ENCODE data around the gene NEUROD2. TPM values are rescaled to one million over a fixed set of nuclear protein-coding genes. Genes with fewer than 3 reads are reported as not detected.

The NEUROD2 gene
- total and polyA plus RNA-seq, 2 of the 8 experiments (the other 6 are each of a cell fraction or from before 2014, with no cell fraction given): not detected

DNA sequence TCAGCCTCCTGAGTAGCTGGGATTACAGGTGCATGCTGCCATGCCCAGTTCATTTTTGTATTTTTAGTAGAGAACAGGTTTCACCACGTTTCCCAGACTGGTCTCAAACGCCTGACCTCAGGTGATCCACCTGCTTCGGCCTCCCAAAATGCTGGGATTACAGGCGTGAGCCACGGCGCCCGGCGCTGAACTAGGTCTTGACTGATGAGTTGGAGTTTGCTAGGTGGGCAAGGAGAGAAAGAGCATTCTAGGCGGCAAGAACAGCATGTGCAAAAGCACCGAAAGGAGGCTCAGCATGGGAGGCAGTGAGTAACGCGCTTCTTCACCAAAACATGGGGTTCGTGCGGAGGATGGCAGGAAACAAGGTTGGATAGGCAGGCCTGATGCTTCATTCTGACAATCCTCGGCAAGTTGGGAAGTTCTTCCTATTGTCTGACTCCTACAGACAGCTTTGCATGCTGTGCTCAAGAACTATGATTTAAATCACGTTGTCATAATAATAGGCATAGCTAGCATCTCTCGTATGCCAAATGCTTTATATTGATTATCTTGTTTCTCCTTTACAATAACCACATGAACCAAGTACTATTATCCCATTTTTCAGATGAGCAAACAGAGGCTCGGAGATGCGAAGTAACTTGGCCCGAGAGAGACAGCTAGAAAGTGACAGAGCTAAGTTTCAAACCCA, 26.5 kb downstream of the NEUROD2 start (continued):
- TF ChIP-seq, protein P1, sequence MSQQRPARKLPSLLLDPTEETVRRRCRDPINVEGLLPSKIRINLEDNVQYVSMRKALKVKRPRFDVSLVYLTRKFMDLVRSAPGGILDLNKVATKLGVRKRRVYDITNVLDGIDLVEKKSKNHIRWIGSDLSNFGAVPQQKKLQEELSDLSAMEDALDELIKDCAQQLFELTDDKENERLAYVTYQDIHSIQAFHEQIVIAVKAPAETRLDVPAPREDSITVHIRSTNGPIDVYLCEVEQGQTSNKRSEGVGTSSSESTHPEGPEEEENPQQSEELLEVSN (IDR thresholded peaks at IDR 0.05): no peak
- TF ChIP-seq BCL11A (IDR thresholded peaks at IDR 0.05; ENCODE audit: low read depth in 2 of 2, low read length in 2 of 2) (no peak), YY1 (IDR thresholded peaks at IDR 0.05; ENCODE audit: low read depth, low read length) (no peak), TCF12 (IDR thresholded peaks at IDR 0.05; ENCODE audit: low read depth, low read length) (no peak), RAD21 (IDR thresholded peaks at IDR 0.05 in 1 of 2, conservative IDR thresholded peaks at IDR 0.05 in 1 of 2; ENCODE audit: low read depth in 2 of 2, low read length in 2 of 2) (no peak)
